Glutamatergic neuron (in vitro differentiated cells): ENCODE data around the gene CCL19. TPM values are rescaled to one million over a fixed set of nuclear protein-coding genes. Genes with fewer than 3 reads are reported as not detected.

Experiments
- DNase-seq: peaks from one replicate; pipeline ENCODE4 v3.0.0; 2022
- H3K27ac Mint-ChIP-seq: one replicate; pipeline ENCODE4 v1.8.0; 2020; ENCODE audit warnings: mild to moderate bottlenecking, mixed read lengths, inconsistent platforms; ENCODE audit not compliant: unreplicated experiment
- H3K27me3 Mint-ChIP-seq: one replicate; pipeline ENCODE4 v1.8.0; 2020; ENCODE audit warnings: mild to moderate bottlenecking, moderate library complexity, mixed read lengths, inconsistent platforms; ENCODE audit not compliant: unreplicated experiment
- H3K36me3 Mint-ChIP-seq: one replicate; pipeline ENCODE4 v1.8.0; 2020; ENCODE audit warnings: mild to moderate bottlenecking, mixed read lengths, inconsistent platforms; ENCODE audit not compliant: unreplicated experiment
- H3K4me1 Mint-ChIP-seq: one replicate; pipeline ENCODE4 v1.8.0; 2020; ENCODE audit warnings: mild to moderate bottlenecking, low read depth, mixed read lengths, inconsistent platforms; ENCODE audit not compliant: unreplicated experiment
- H3K4me3 Mint-ChIP-seq: one replicate; pipeline ENCODE4 v1.8.0; 2020; ENCODE audit warnings: mild to moderate bottlenecking, mixed read lengths, inconsistent platforms; ENCODE audit not compliant: unreplicated experiment
- H3K9me3 Mint-ChIP-seq: one replicate; pipeline ENCODE4 v1.8.0; 2020; ENCODE audit warnings: mild to moderate bottlenecking, moderate library complexity, mixed read lengths, inconsistent platforms; ENCODE audit not compliant: unreplicated experiment
- CTCF ChIP-seq: fragments of 200-600 bp; sonication (generic); IDR thresholded peaks from one replicate; pipeline ENCODE4 v1.5.0; 2021; ENCODE audit not compliant: partially characterized antibody, unreplicated experiment
- total RNA-seq: library from RNA; stranded (reverse); fragmentation: NEBNext Ultra II Directional; extraction: Animal tissue kit (Norgen Biotek cat#: 25700); gene quantifications from one replicate; pipeline ENCODE4 v1.2.1, GENCODE V29; 2021; ENCODE audit not compliant: unreplicated experiment

CCL19 gene
- total RNA-seq, 1 donor from 2014 or later: not detected

GRCh38 chr9:34658461-34658860, 32.6 kb downstream of the CCL19 start:
- Mint-ChIP-seq H3K27me3 (peaks cover 2% of the 10 kb centered on the region), H3K4me1 (peaks cover 18% of the 10 kb centered on the region), H3K27ac (no peak overlapping the region), H3K9me3 (peaks cover 5% of the 10 kb centered on the region), H3K36me3 (no peaks in the 10 kb centered on the region), H3K4me3 (peak overlapping the region; percentile 9)
- no peak for TF ChIP-seq CTCF
- DNase-seq: no peak

- no peak for TF ChIP-seq CTCF
- no peaks in the 10 kb centered on the region for H3K36me3 Mint-ChIP-seq
- no peak overlapping the region for H3K4me3 Mint-ChIP-seq
- DNase-seq: no peak
- no peak overlapping the region for H3K27ac Mint-ChIP-seq
- H3K9me3 Mint-ChIP-seq: peaks cover 5% of the 10 kb centered on the region
- peaks cover 6% of the 10 kb centered on the region for H3K27me3 Mint-ChIP-seq
- H3K4me1 Mint-ChIP-seq: peaks cover 28% of the 10 kb centered on the region
These were observed 34.1 kb downstream of the CCL19 start for GRCh38 chr9:34656992-34657391.

- H3K4me3 Mint-ChIP-seq: no peak overlapping the region
- peaks cover 32% of the 10 kb centered on the region for H3K4me1 Mint-ChIP-seq
- no peak overlapping the region for H3K27ac Mint-ChIP-seq
- no peak for DNase-seq
- no peaks in the 10 kb centered on the region for H3K36me3 Mint-ChIP-seq
- TF ChIP-seq CTCF: no peak
- peaks cover 4% of the 10 kb centered on the region for H3K27me3 Mint-ChIP-seq
- H3K9me3 Mint-ChIP-seq: peaks cover 6% of the 10 kb centered on the region
These were observed 35.7 kb downstream of the CCL19 start for GRCh38 chr9:34655394-34655793.

GRCh38 chr9:34654323-34655051, 36.6 kb downstream of the CCL19 start:
- no peak for DNase-seq
- no peak for TF ChIP-seq CTCF
- peaks cover 6% of the 10 kb centered on the region for H3K9me3 Mint-ChIP-seq
- peaks cover 4% of the 10 kb centered on the region for H3K27me3 Mint-ChIP-seq
- peaks cover 32% of the 10 kb centered on the region for H3K4me1 Mint-ChIP-seq
- no peak overlapping the region for H3K27ac Mint-ChIP-seq
- no peak overlapping the region for H3K4me3 Mint-ChIP-seq
- no peaks in the 10 kb centered on the region for H3K36me3 Mint-ChIP-seq

GRCh38 chr9:34653151-34654072, 37.7 kb downstream of the CCL19 start:
- Mint-ChIP-seq H3K4me1 (peaks cover 32% of the 10 kb centered on the region), H3K4me3 (peak overlapping the region; percentile 69), H3K27ac (peak overlapping the region; percentile 48), H3K36me3 (peaks cover 3% of the 10 kb centered on the region), H3K9me3 (peaks cover 6% of the 10 kb centered on the region), H3K27me3 (peaks cover 6% of the 10 kb centered on the region)
- no peak for DNase-seq
- TF ChIP-seq CTCF: no peak
